BLaER1 (cell line): Measurements from ENCODE around the gene ATP6V0C.
A peak's percentile ranks its signal among the peaks of the same experiment; 100 is the strongest.

Source experiments
- H3K27ac ChIP-seq: shearing (Covaris generic); formaldehyde crosslinking; 2 replicates; pipeline ENCODE4 v1.8.1; 2022
- H3K27me3 ChIP-seq: shearing (Covaris generic); formaldehyde crosslinking; 2 replicates; pipeline ENCODE4 v1.8.1; 2022
- H3K36me3 ChIP-seq: shearing (Covaris generic); formaldehyde crosslinking; 2 replicates; pipeline ENCODE4 v1.8.1; 2022
- H3K4me1 ChIP-seq: shearing (Covaris generic); formaldehyde crosslinking; 2 replicates; pipeline ENCODE4 v1.8.1; 2022
- H3K4me2 ChIP-seq: shearing (Covaris generic); formaldehyde crosslinking; 2 replicates; pipeline ENCODE4 v1.8.1; 2022
- H3K4me3 ChIP-seq: shearing (Covaris generic); formaldehyde crosslinking; 2 replicates; pipeline ENCODE4 v1.8.1; 2022
- H3K9ac ChIP-seq: shearing (Covaris generic); formaldehyde crosslinking; 2 replicates; pipeline ENCODE4 v1.8.1; 2022
- H3K9me3 ChIP-seq: shearing (Covaris generic); formaldehyde crosslinking; 2 replicates; pipeline ENCODE4 v1.8.1; 2022
- H4K20me1 ChIP-seq: shearing (Covaris generic); formaldehyde crosslinking; 2 replicates; pipeline ENCODE4 v1.8.1; 2022
- Cebpa-rat ChIP-seq: shearing (Covaris generic); IDR thresholded peaks from 2 replicates; pipeline ENCODE4 v1.8.1; 2022

The ATP6V0C gene

GRCh38 chr16:2526135-2526534 lies 12.4 kb downstream of the ATP6V0C start:
- Histone ChIP-seq H3K27me3 (no peaks in the 10 kb centered on the region), H3K27ac (no peak overlapping the region), H3K4me1 (peaks cover 13% of the 10 kb centered on the region), H3K9ac (no peak overlapping the region), H3K36me3 (peaks cover 84% of the 10 kb centered on the region), H3K9me3 (no peaks in the 10 kb centered on the region), H3K4me2 (no peak overlapping the region), H3K4me3 (no peak overlapping the region), H4K20me1 (peaks cover 26% of the 10 kb centered on the region)
- no peak for TF ChIP-seq Cebpa-rat

GRCh38 chr16:2527071-2527783 lies 13.5 kb downstream of the ATP6V0C start:
- H3K4me3 ChIP-seq: no peak overlapping the region
- H4K20me1 ChIP-seq: peaks cover 24% of the 10 kb centered on the region
- H3K27me3 ChIP-seq: no peaks in the 10 kb centered on the region
- peaks cover 10% of the 10 kb centered on the region for H3K4me1 ChIP-seq
- H3K27ac ChIP-seq: no peak overlapping the region
- peaks cover 81% of the 10 kb centered on the region for H3K36me3 ChIP-seq
- no peaks in the 10 kb centered on the region for H3K9me3 ChIP-seq
- no peak overlapping the region for H3K9ac ChIP-seq
- H3K4me2 ChIP-seq: no peak overlapping the region
- no peak for TF ChIP-seq Cebpa-rat

GRCh38 chr16:2527784-2528100 lies 14.0 kb downstream of the ATP6V0C start:
- peaks cover 76% of the 10 kb centered on the region for H3K36me3 ChIP-seq
- H3K4me3 ChIP-seq: no peak overlapping the region
- TF ChIP-seq Cebpa-rat: no peak
- H3K4me2 ChIP-seq: no peak overlapping the region
- no peaks in the 10 kb centered on the region for H3K9me3 ChIP-seq
- peaks cover 12% of the 10 kb centered on the region for H3K4me1 ChIP-seq
- no peak overlapping the region for H3K9ac ChIP-seq
- peaks cover 24% of the 10 kb centered on the region for H4K20me1 ChIP-seq
- H3K27me3 ChIP-seq: no peaks in the 10 kb centered on the region
- no peak overlapping the region for H3K27ac ChIP-seq

GRCh38 chr16:2528161-2529060 lies 14.7 kb downstream of the ATP6V0C start:
- no peaks in the 10 kb centered on the region for H3K9me3 ChIP-seq
- H3K27me3 ChIP-seq: no peaks in the 10 kb centered on the region
- H3K4me3 ChIP-seq: no peak overlapping the region
- TF ChIP-seq Cebpa-rat: no peak
- H3K27ac ChIP-seq: no peak overlapping the region
- peaks cover 18% of the 10 kb centered on the region for H4K20me1 ChIP-seq
- H3K4me2 ChIP-seq: no peak overlapping the region
- peaks cover 69% of the 10 kb centered on the region for H3K36me3 ChIP-seq
- no peak overlapping the region for H3K9ac ChIP-seq
- H3K4me1 ChIP-seq: peaks cover 19% of the 10 kb centered on the region

GRCh38 chr16:2529061-2529931 lies 15.5 kb downstream of the ATP6V0C start:
- Histone ChIP-seq H4K20me1 (peaks cover 10% of the 10 kb centered on the region; the same call in 1 of the 2 replicates), H3K9ac (no peak overlapping the region), H3K9me3 (no peaks in the 10 kb centered on the region), H3K27me3 (no peaks in the 10 kb centered on the region), H3K4me1 (peaks cover 23% of the 10 kb centered on the region), H3K36me3 (peaks cover 60% of the 10 kb centered on the region), H3K4me3 (no peak overlapping the region), H3K4me2 (no peak overlapping the region), H3K27ac (no peak overlapping the region)
- TF ChIP-seq Cebpa-rat: no peak

GRCh38 chr16:2529961-2530628 lies 16.3 kb downstream of the ATP6V0C start:
- H3K9ac ChIP-seq: no peak overlapping the region
- H4K20me1 ChIP-seq: peaks cover 5% of the 10 kb centered on the region; the same call in 1 of the 2 replicates
- H3K4me2 ChIP-seq: no peak overlapping the region
- no peaks in the 10 kb centered on the region for H3K27me3 ChIP-seq
- peaks cover 52% of the 10 kb centered on the region for H3K36me3 ChIP-seq
- TF ChIP-seq Cebpa-rat: no peak
- peaks cover 23% of the 10 kb centered on the region for H3K4me1 ChIP-seq
- no peaks in the 10 kb centered on the region for H3K9me3 ChIP-seq
- H3K4me3 ChIP-seq: no peak overlapping the region
- no peak overlapping the region for H3K27ac ChIP-seq

- Histone ChIP-seq H3K4me1 (peaks cover 23% of the 10 kb centered on the region), H3K36me3 (peaks cover 45% of the 10 kb centered on the region), H3K27me3 (no peaks in the 10 kb centered on the region), H4K20me1 (peaks cover 5% of the 10 kb centered on the region; the same call in 1 of the 2 replicates), H3K27ac (peak overlapping the region; percentile 62; the same call in 1 of the 2 replicates), H3K4me3 (peak overlapping the region; percentile 77; the same call in 1 of the 2 replicates), H3K4me2 (peak overlapping the region; percentile 98), H3K9ac (peak overlapping the region; percentile 70), H3K9me3 (no peaks in the 10 kb centered on the region)
- no peak for TF ChIP-seq Cebpa-rat
Observed at GRCh38 chr16:2530629-2531318, 17.0 kb downstream of the ATP6V0C start.

GRCh38 chr16:2531371-2531695 lies 17.6 kb downstream of the ATP6V0C start, which contains the start of gene CEMP1:
CEMP1 (minus strand) TSS chr16:2531408; CDS start chr16:2531073, 335 bp downstream.
- peak within 1 kb of the TSS; percentile 80 for H3K27ac ChIP-seq

More at GRCh38 chr16:2531371-2531695, 17.6 kb downstream of the ATP6V0C start, which contains the start of gene CEMP1:
- peaks cover 5% of the 10 kb centered on the region; the same call in 1 of the 2 replicates for H4K20me1 ChIP-seq
- H3K4me1 ChIP-seq: peaks cover 24% of the 10 kb centered on the region
- peak within 1 kb of the TSS; percentile 80 for H3K9ac ChIP-seq
- no peaks in the 10 kb centered on the region for H3K9me3 ChIP-seq
- peaks cover 40% of the 10 kb centered on the region for H3K36me3 ChIP-seq
- no peaks in the 10 kb centered on the region for H3K27me3 ChIP-seq
- no peak for TF ChIP-seq Cebpa-rat
- peak within 1 kb of the TSS; percentile 98 for H3K4me2 ChIP-seq
- H3K4me3 ChIP-seq: peak within 1 kb of the TSS; percentile 77
